ENCODE results near the gene ANAPC16. TPM values are rescaled to one million over a fixed set of nuclear protein-coding genes. Genes with fewer than 3 reads are reported as not detected.

The ANAPC16 gene
- total and polyA plus RNA-seq, 4 donors, result 67.9 to 138 (median 91.4) TPM

GRCh38 chr10:72170733-72171132, 45.1 kb upstream of the ANAPC16 start:
- H3K27me3 ChIP-seq (ENCODE audit: control insufficient read depth in 3 of 3, insufficient read depth in 3 of 3, low read length in 2 of 3), result no peaks in the 10 kb centered on the region
- H3K4me3 ChIP-seq, result no peak overlapping the region
- H3K4me1 ChIP-seq (ENCODE audit: control insufficient read depth in 5 of 5, insufficient read depth in 5 of 5, low read length in 5 of 5), result peaks cover 0 to 13% (median 0%) of the 10 kb centered on the region in 5 donors
- peaks cover 0 to 3% (median 0%) of the 10 kb centered on the region in 4 donors for H3K36me3 ChIP-seq (ENCODE audit: control insufficient read depth in 4 of 4, insufficient read depth in 4 of 4, low read length in 4 of 4)
- H3K27ac ChIP-seq (ENCODE audit: low read depth in 1 of 2, low read length in 1 of 2), result no peak overlapping the region
- no peaks in the 10 kb centered on the region for H3K9me3 ChIP-seq (ENCODE audit: control insufficient read depth in 4 of 4, insufficient read depth in 3 of 4, low read length in 3 of 4)
- ATAC-seq (ENCODE audit: insufficient read depth, low FRiP score) (no peak), DNase-seq (no peak)
- no peak overlapping the region for H3K9ac ChIP-seq (ENCODE audit: insufficient read depth in 1 of 2, low read length in 2 of 2)
- 79 to 95% methylated on average over 4 of the region's 4 CpGs for WGBS, 2 donors
- TF ChIP-seq, protein P1, sequence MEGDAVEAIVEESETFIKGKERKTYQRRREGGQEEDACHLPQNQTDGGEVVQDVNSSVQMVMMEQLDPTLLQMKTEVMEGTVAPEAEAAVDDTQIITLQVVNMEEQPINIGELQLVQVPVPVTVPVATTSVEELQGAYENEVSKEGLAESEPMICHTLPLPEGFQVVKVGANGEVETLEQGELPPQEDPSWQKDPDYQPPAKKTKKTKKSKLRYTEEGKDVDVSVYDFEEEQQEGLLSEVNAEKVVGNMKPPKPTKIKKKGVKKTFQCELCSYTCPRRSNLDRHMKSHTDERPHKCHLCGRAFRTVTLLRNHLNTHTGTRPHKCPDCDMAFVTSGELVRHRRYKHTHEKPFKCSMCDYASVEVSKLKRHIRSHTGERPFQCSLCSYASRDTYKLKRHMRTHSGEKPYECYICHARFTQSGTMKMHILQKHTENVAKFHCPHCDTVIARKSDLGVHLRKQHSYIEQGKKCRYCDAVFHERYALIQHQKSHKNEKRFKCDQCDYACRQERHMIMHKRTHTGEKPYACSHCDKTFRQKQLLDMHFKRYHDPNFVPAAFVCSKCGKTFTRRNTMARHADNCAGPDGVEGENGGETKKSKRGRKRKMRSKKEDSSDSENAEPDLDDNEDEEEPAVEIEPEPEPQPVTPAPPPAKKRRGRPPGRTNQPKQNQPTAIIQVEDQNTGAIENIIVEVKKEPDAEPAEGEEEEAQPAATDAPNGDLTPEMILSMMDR (IDR thresholded peaks at IDR 0.05; ENCODE audit: control extremely low read depth, extremely low read depth), result no peak

GRCh38 chr10:72171175-72171630, 44.6 kb upstream of the ANAPC16 start:
- TF ChIP-seq, protein P1 (IDR thresholded peaks at IDR 0.05; ENCODE audit: control extremely low read depth, extremely low read depth), result no peak
- Histone ChIP-seq H3K36me3 (ENCODE audit: control insufficient read depth in 4 of 4, insufficient read depth in 4 of 4, low read length in 4 of 4) (peaks cover 0 to 3% (median 0%) of the 10 kb centered on the region in 4 donors), H3K4me1 (ENCODE audit: control insufficient read depth in 5 of 5, insufficient read depth in 5 of 5, low read length in 5 of 5) (peaks cover 0 to 13% (median 0%) of the 10 kb centered on the region in 5 donors), H3K4me3 (no peak overlapping the region), H3K9ac (ENCODE audit: insufficient read depth in 1 of 2, low read length in 2 of 2) (no peak overlapping the region), H3K9me3 (ENCODE audit: control insufficient read depth in 4 of 4, insufficient read depth in 3 of 4, low read length in 3 of 4) (no peaks in the 10 kb centered on the region), H3K27ac (ENCODE audit: low read depth in 1 of 2, low read length in 1 of 2) (no peak overlapping the region), H3K27me3 (ENCODE audit: control insufficient read depth in 3 of 3, insufficient read depth in 3 of 3, low read length in 2 of 3) (no peaks in the 10 kb centered on the region)
- 46 to 48% methylated on average over 7 of the region's 7 CpGs for WGBS, 2 donors
- DNase-seq (peak in 1 of 3 donors; percentile 14), ATAC-seq (ENCODE audit: insufficient read depth, low FRiP score) (peak; percentile 64)

- peaks cover 0 to 6% (median under 1%) of the 10 kb centered on the region in 4 donors for H3K36me3 ChIP-seq (ENCODE audit: control insufficient read depth in 4 of 4, insufficient read depth in 4 of 4, low read length in 4 of 4)
- peak overlapping the region in 1 of 2 donors; percentile 81 for H3K27ac ChIP-seq (ENCODE audit: low read depth in 1 of 2, low read length in 1 of 2)
- no peak overlapping the region for H3K9ac ChIP-seq (ENCODE audit: insufficient read depth in 1 of 2, low read length in 2 of 2)
- 98 to 100% methylated on average over 3 of the region's 3 CpGs for WGBS, 2 donors
- peaks cover 0 to 13% (median 0%) of the 10 kb centered on the region in 5 donors for H3K4me1 ChIP-seq (ENCODE audit: control insufficient read depth in 5 of 5, insufficient read depth in 5 of 5, low read length in 5 of 5)
- H3K27me3 ChIP-seq (ENCODE audit: control insufficient read depth in 3 of 3, insufficient read depth in 3 of 3, low read length in 2 of 3), result no peaks in the 10 kb centered on the region
- no peak overlapping the region for H3K4me3 ChIP-seq
- TF ChIP-seq, protein P1 (IDR thresholded peaks at IDR 0.05; ENCODE audit: control extremely low read depth, extremely low read depth), result no peak
- no peak for DNase-seq
- ATAC-seq (ENCODE audit: insufficient read depth, low FRiP score), result no peak
- no peaks in the 10 kb centered on the region for H3K9me3 ChIP-seq (ENCODE audit: control insufficient read depth in 4 of 4, insufficient read depth in 3 of 4, low read length in 3 of 4)
These were observed 42.6 kb upstream of the ANAPC16 start for GRCh38 chr10:72173262-72173618.
